Neuronal stem cell (in vitro differentiated cells): ENCODE data around the gene CEP70.

Experiments used
- DNase-seq: peaks from one replicate; pipeline ENCODE4 v3.0.0-alpha.2; 2013; ENCODE audit warnings: low spot score
- H2AFZ ChIP-seq: one replicate; pipeline ENCODE4 v1.6.1; 2013; ENCODE audit warnings: mild to moderate bottlenecking, low read length, inconsistent platforms
- H2AK5ac ChIP-seq: 2 replicates; pipeline ENCODE4 v1.6.1; 2013; ENCODE audit warnings: low read depth, mild to moderate bottlenecking, inconsistent platforms, low read length, moderate library complexity, mixed read lengths
- H2BK120ac ChIP-seq: 2 replicates; pipeline ENCODE4 v1.6.1; 2013; ENCODE audit warnings: low read depth, mild to moderate bottlenecking, inconsistent platforms, low read length, moderate library complexity, mixed read lengths
- H2BK12ac ChIP-seq: one replicate; pipeline ENCODE4 v1.6.1; 2013; ENCODE audit warnings: low read length, inconsistent platforms
- H2BK15ac ChIP-seq: 2 replicates; pipeline ENCODE4 v1.6.1; 2013; ENCODE audit warnings: mild to moderate bottlenecking, low read length, inconsistent platforms, mixed read lengths
- H2BK5ac ChIP-seq: one replicate; pipeline ENCODE4 v1.6.1; 2013; ENCODE audit warnings: inconsistent platforms, mild to moderate bottlenecking, low read length, moderate library complexity
- H3K14ac ChIP-seq: one replicate; pipeline ENCODE4 v1.6.1; 2013; ENCODE audit warnings: low read length, inconsistent platforms
- H3K18ac ChIP-seq: 2 replicates; pipeline ENCODE4 v1.6.1; 2013; ENCODE audit warnings: low read length, inconsistent platforms
- H3K23ac ChIP-seq: 2 replicates; pipeline ENCODE4 v1.6.1; 2013; ENCODE audit warnings: low read depth, mild to moderate bottlenecking, mixed read lengths, low read length, inconsistent platforms; ENCODE audit not compliant: poor library complexity
- H3K27ac ChIP-seq: replicated peaks from 3 replicates; pipeline ENCODE4 v1.5.1; 2013; ENCODE audit warnings: low read length, inconsistent platforms
- H3K27me3 ChIP-seq, 3 experiments: 2 replicates each; pipeline ENCODE4 v1.6.1; 2013; ENCODE audit warnings: low read length in 3 of 3, mild to moderate bottlenecking in 2 of 3, inconsistent platforms in 1 of 3, low read depth in 1 of 3, mixed read lengths in 1 of 3, moderate library complexity in 1 of 3; ENCODE audit not compliant: control insufficient read depth in 3 of 3, insufficient read depth in 3 of 3
- H3K36me3 ChIP-seq, 2 donors: replicated peaks in 1 of 2; 2 replicates each; pipeline ENCODE4 v1.6.1; 2013; ENCODE audit warnings: low read length in 2 of 2; ENCODE audit not compliant: control insufficient read depth in 2 of 2, insufficient read depth in 2 of 2
- H3K4ac ChIP-seq: 2 replicates; pipeline ENCODE4 v1.6.1; 2013; ENCODE audit warnings: inconsistent platforms, mild to moderate bottlenecking, low read length, moderate library complexity
- H3K4me1 ChIP-seq, 2 donors: 1 replicate in 1 of 2; 2 replicates in 1 of 2; pipeline ENCODE4 v1.6.1; 2013; ENCODE audit warnings: low read length in 2 of 2, low read depth in 1 of 2; ENCODE audit not compliant: control insufficient read depth in 2 of 2, insufficient read depth in 1 of 2
- H3K4me2 ChIP-seq: one replicate; pipeline ENCODE4 v1.6.1; 2013; ENCODE audit warnings: mild to moderate bottlenecking, low read length, inconsistent platforms; ENCODE audit not compliant: insufficient read depth, poor library complexity, severe bottlenecking
- H3K4me3 ChIP-seq, 2 donors: 2 replicates each; pipeline ENCODE4 v1.5.1; 2013; ENCODE audit warnings: low read length in 2 of 2, mild to moderate bottlenecking in 2 of 2, inconsistent platforms in 1 of 2, moderate library complexity in 1 of 2
- H3K79me1 ChIP-seq: one replicate; pipeline ENCODE4 v1.6.1; 2013; ENCODE audit warnings: low read depth, mild to moderate bottlenecking, inconsistent platforms, low read length, moderate library complexity
- H3K9ac ChIP-seq: one replicate; pipeline ENCODE4 v1.6.1; 2013; ENCODE audit warnings: mild to moderate bottlenecking, low read depth, low read length, inconsistent platforms; ENCODE audit not compliant: poor library complexity
- H3K9me3 ChIP-seq, 2 donors: replicated peaks in 1 of 2; 2 replicates each; pipeline versions ENCODE3 to v1.6.1; 2013; ENCODE audit warnings: low read length in 2 of 2, mild to moderate bottlenecking in 2 of 2, inconsistent platforms in 1 of 2, low read depth in 1 of 2, mixed read lengths in 1 of 2, moderate library complexity in 1 of 2; ENCODE audit not compliant: control insufficient read depth in 2 of 2, insufficient read depth in 1 of 2
- H4K8ac ChIP-seq: one replicate; pipeline ENCODE4 v1.6.1; 2013; ENCODE audit warnings: low read depth, mild to moderate bottlenecking, inconsistent platforms, low read length, moderate library complexity
- H4K91ac ChIP-seq: one replicate; pipeline ENCODE4 v1.6.1; 2013; ENCODE audit warnings: low read length, low read depth, mild to moderate bottlenecking, inconsistent platforms; ENCODE audit not compliant: poor library complexity
- WGBS, 2 donors: extraction: QIAGEN DNeasy Blood & Tissue Kit; methylation state at CpG; one replicate each; pipeline ENCODE4 v1.1.7; 2013; ENCODE audit warnings: missing lambda C conversion rate in 2 of 2, mixed read lengths in 1 of 2; ENCODE audit not compliant: insufficient read length in 2 of 2, insufficient replicate concordance in 1 of 2; ENCODE audit errors: extremely low coverage in 2 of 2; 5-methylcytosine and 5-hydroxymethylcytosine counted together

The CEP70 gene

GRCh38 chr3:138640537-138640936, 46.5 kb upstream of the CEP70 start:
- H2BK120ac ChIP-seq, result no peak overlapping the region
- H3K23ac ChIP-seq, result no peak overlapping the region
- no peak overlapping the region for H2AK5ac ChIP-seq
- peaks cover 0 to 9% of the 10 kb centered on the region in 2 donors for H3K9me3 ChIP-seq
- no CpG with 5 or more reads among the region's 4 CpGs for WGBS, 2 donors
- no peak overlapping the region for H3K4me2 ChIP-seq
- no peak overlapping the region for H3K4ac ChIP-seq
- no peak overlapping the region for H3K27ac ChIP-seq
- H3K4me3 ChIP-seq, result no peak overlapping the region
- H2BK12ac ChIP-seq, result no peak overlapping the region
- no peak overlapping the region for H2AFZ ChIP-seq
- no peaks in the 10 kb centered on the region for H3K4me1 ChIP-seq
- H3K18ac ChIP-seq, result no peak overlapping the region
- no peak for DNase-seq
- H3K79me1 ChIP-seq, result no peaks in the 10 kb centered on the region
- no peak overlapping the region for H3K9ac ChIP-seq
- no peak overlapping the region for H2BK5ac ChIP-seq
- no peaks in the 10 kb centered on the region for H3K36me3 ChIP-seq
- no peak overlapping the region for H4K91ac ChIP-seq
- H2BK15ac ChIP-seq, result no peak overlapping the region
- no peak overlapping the region for H3K14ac ChIP-seq
- H3K27me3 ChIP-seq, result no peaks in the 10 kb centered on the region
- H4K8ac ChIP-seq, result no peak overlapping the region

- H3K4me1 ChIP-seq, result no peaks in the 10 kb centered on the region
- H3K27ac ChIP-seq, result no peak overlapping the region
- no peak overlapping the region for H3K23ac ChIP-seq
- H3K4me2 ChIP-seq, result no peak overlapping the region
- H2BK12ac ChIP-seq, result no peak overlapping the region
- no peak overlapping the region for H2BK5ac ChIP-seq
- H3K18ac ChIP-seq, result no peak overlapping the region
- no peak overlapping the region for H2AFZ ChIP-seq
- H3K9ac ChIP-seq, result no peak overlapping the region
- DNase-seq, result no peak
- H3K14ac ChIP-seq, result no peak overlapping the region
- no peak overlapping the region for H2BK120ac ChIP-seq
- no peaks in the 10 kb centered on the region for H3K79me1 ChIP-seq
- H3K4me3 ChIP-seq, result no peak overlapping the region
- H4K8ac ChIP-seq, result no peak overlapping the region
- no peak overlapping the region for H2AK5ac ChIP-seq
- H4K91ac ChIP-seq, result no peak overlapping the region
- no CpG with 5 or more reads among the region's 2 CpGs for WGBS, 2 donors
- H3K27me3 ChIP-seq, result no peaks in the 10 kb centered on the region
- H3K9me3 ChIP-seq, result peaks cover 0 to 8% of the 10 kb centered on the region in 2 donors
- no peak overlapping the region for H2BK15ac ChIP-seq
- no peak overlapping the region for H3K4ac ChIP-seq
- no peaks in the 10 kb centered on the region for H3K36me3 ChIP-seq
These were observed 44.6 kb upstream of the CEP70 start for GRCh38 chr3:138638641-138639040.

DNA sequence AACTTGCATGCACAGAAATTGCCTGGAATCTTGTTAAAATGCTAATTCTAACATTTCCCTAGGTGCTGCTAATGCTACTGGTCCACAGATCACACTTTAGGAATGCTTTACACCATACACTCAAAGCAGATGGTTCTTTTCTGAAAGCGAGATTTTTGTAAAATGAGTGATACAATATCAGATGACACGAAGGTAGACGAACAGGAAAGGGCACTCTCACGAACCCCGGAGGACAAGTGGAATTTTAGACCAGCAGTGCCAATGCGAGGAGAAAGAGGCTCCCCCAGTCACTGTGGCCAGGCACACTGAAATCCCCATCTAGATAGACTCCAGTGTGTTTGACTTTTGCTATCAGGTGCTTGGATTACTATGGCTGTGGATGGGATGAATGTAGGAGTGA, 35.5 kb upstream of the CEP70 start:
- Histone ChIP-seq H3K9ac (no peak overlapping the region), H2BK12ac (no peak overlapping the region), H4K91ac (no peak overlapping the region), H3K18ac (no peak overlapping the region), H2BK15ac (no peak overlapping the region), H3K23ac (no peak overlapping the region), H3K4me2 (no peak overlapping the region), H2AK5ac (no peak overlapping the region), H2BK120ac (no peak overlapping the region), H3K4ac (no peak overlapping the region), H3K27me3 (no peaks in the 10 kb centered on the region), H3K4me1 (no peaks in the 10 kb centered on the region), H3K27ac (no peak overlapping the region), H3K79me1 (no peaks in the 10 kb centered on the region), H2BK5ac (no peak overlapping the region), H3K9me3 (no peaks in the 10 kb centered on the region), H4K8ac (no peak overlapping the region), H2AFZ (no peak overlapping the region), H3K36me3 (no peaks in the 10 kb centered on the region), H3K14ac (no peak overlapping the region), H3K4me3 (no peak overlapping the region)
- DNase-seq, result no peak
- no CpG with 5 or more reads among the region's 6 CpGs for WGBS, 2 donors

- no peak for DNase-seq
- Histone ChIP-seq H2BK5ac (no peak overlapping the region), H3K4me2 (no peak overlapping the region), H3K4me3 (no peak overlapping the region), H3K23ac (no peak overlapping the region), H2AK5ac (no peak overlapping the region), H2BK12ac (no peak overlapping the region), H2AFZ (no peak overlapping the region), H3K9me3 (no peaks in the 10 kb centered on the region), H3K79me1 (no peaks in the 10 kb centered on the region), H2BK15ac (no peak overlapping the region), H2BK120ac (no peak overlapping the region), H3K9ac (no peak overlapping the region), H3K18ac (no peak overlapping the region), H4K91ac (no peak overlapping the region), H3K27ac (no peak overlapping the region), H3K4me1 (no peaks in the 10 kb centered on the region), H3K27me3 (no peaks in the 10 kb centered on the region), H3K4ac (no peak overlapping the region), H3K14ac (no peak overlapping the region), H4K8ac (no peak overlapping the region), H3K36me3 (no peaks in the 10 kb centered on the region)
- no CpG with 5 or more reads among the region's 3 CpGs for WGBS, 2 donors
These were observed 31.8 kb upstream of the CEP70 start for GRCh38 chr3:138625707-138626365.
